ENCODE data around the gene PCDH12.

The PCDH12 gene

GRCh38 chr5:141966275-141966962 lies 8.4 kb upstream of the PCDH12 start:
- no peak for DNase-seq

- no peak for DNase-seq
Measured at GRCh38 chr5:141965071-141965470, 7.1 kb upstream of the PCDH12 start.

GRCh38 chr5:141963701-141964100 lies 5.7 kb upstream of the PCDH12 start:
- DNase-seq = no peak

- DNase-seq = no peak
Measured at GRCh38 chr5:141961466-141961865, 3.5 kb upstream of the PCDH12 start.

GRCh38 chr5:141960449-141961323 lies 2.7 kb upstream of the PCDH12 start:
- peak; percentile 71 for DNase-seq

- no peak for DNase-seq
Measured at GRCh38 chr5:141960018-141960417, 2.0 kb upstream of the PCDH12 start.

GRCh38 chr5:141958546-141959172 lies 657 bp upstream of the PCDH12 start:
- DNase-seq = no peak

- DNase-seq = no peak
Measured at GRCh38 chr5:141957367-141957996, 520 bp downstream of the PCDH12 start.

GRCh38 chr5:141954194-141954593 lies 3.8 kb downstream of the PCDH12 start:
- DNase-seq = no peak

GRCh38 chr5:141952020-141952419 lies 6.0 kb downstream of the PCDH12 start:
- no peak for DNase-seq

GRCh38 chr5:141951332-141951781 lies 6.6 kb downstream of the PCDH12 start:
- no peak for DNase-seq

GRCh38 chr5:141950207-141951005 lies 7.6 kb downstream of the PCDH12 start:
- DNase-seq = no peak

GRCh38 chr5:141949511-141949910 lies 8.5 kb downstream of the PCDH12 start:
- DNase-seq = no peak

GRCh38 chr5:141948812-141949211 lies 9.2 kb downstream of the PCDH12 start:
- DNase-seq = no peak

- DNase-seq = no peak
Measured at GRCh38 chr5:141947316-141947715, 10.7 kb downstream of the PCDH12 start.

GRCh38 chr5:141945511-141946051 lies 12.4 kb downstream of the PCDH12 start:
- no peak for DNase-seq

GRCh38 chr5:141944076-141944475 lies 13.9 kb downstream of the PCDH12 start:
- DNase-seq = no peak

GRCh38 chr5:141942185-141942857 lies 15.7 kb downstream of the PCDH12 start:
- DNase-seq = no peak

- DNase-seq = no peak
Measured at GRCh38 chr5:141941779-141942178, 16.2 kb downstream of the PCDH12 start.

- no peak for DNase-seq
Measured at GRCh38 chr5:141941307-141941706, 16.7 kb downstream of the PCDH12 start.

- DNase-seq = no peak
Measured at GRCh38 chr5:141940695-141941271, 17.2 kb downstream of the PCDH12 start.
